ENCODE data around the gene SLC19A2.

The SLC19A2 gene

DNA sequence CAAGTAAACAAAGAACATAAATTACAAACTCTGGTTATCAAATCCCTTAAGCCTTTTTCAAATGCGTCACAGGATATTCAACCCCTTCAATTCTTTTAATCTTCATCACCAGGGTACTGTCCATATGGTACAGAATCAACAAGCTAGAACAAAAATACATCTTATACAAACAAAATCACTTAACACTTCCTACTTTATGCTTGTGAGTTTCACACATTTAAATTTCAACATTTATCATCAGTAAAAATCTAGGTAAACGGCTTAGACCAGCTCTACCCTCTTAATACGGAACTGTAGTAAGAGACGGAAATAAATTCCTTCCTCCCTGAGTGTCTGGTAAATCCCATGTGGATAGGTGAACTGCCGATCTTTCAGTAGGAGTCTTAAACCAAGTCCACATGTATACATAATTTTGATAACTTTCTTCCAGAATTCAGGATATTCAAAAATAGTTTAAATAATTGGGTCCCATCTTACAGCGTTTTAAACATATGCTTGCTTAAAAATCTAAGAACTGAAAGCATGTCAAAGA lies 59.5 kb downstream of the SLC19A2 start:
- peak overlapping the region; percentile 69 for H3K4me3 ChIP-seq (ENCODE audit: low read depth, low read length)
- DNase-seq (ENCODE audit: low read depth), result no peak

DNA sequence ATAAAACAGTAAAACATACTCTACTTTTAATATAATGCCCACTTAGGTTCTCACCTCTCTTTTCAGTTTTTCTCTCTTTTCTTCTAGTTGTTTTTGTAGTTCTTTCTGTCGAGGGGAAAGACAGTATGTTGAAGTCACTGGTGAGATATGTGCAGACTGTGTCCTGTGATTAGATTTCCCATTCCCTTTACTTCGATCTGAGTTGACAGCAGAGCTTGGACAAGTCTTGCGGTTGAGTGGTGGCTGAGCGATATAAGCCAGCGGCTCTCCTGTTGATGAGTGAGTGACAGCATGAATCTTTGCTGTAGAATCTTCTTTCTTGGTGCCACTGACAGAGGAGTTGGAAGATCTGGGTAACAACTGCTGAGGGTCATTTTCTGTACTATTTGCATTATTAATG lies 64.4 kb downstream of the SLC19A2 start:
- H3K4me3 ChIP-seq (ENCODE audit: low read depth, low read length), result no peak overlapping the region
- no peak for DNase-seq (ENCODE audit: low read depth)

DNA sequence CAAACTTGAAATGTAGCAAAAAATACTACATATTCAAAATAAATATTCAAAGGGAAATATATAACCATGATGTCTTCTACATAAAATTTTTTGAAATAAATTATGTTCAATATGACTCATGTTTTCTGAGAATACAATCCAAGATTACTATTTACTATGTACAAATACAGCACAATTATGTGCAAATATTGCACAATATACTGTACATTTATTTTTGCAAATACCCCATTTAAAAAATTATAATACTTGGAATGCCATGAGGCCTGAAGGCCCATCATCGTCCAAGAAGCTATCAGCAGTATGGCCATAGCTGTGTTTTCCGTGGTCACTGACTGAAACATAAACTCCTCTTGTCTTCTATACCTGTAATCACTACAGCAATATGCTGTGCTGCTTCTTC lies 70.8 kb downstream of the SLC19A2 start:
- no peak overlapping the region for H3K4me3 ChIP-seq (ENCODE audit: low read depth, low read length)
- DNase-seq (ENCODE audit: low read depth), result no peak
